Activated CD4-positive, CD25-positive, alpha-beta regulatory T cell treated with anti-CD3 and anti-CD28 coated beads, Interleukin-2, amount 50 U/mL, for 72 hours (primary cell): ENCODE measurements around the gene MYH10.

ENCODE experiments used
- DNase-seq: peaks from one replicate; pipeline ENCODE4 v3.0.0; 2021

Gene MYH10

GRCh38 chr17:8469964-8470363, 160.6 kb downstream of the MYH10 start:
- DNase-seq: no peak

GRCh38 chr17:8468980-8469379, 161.5 kb downstream of the MYH10 start:
- DNase-seq: no peak

- DNase-seq: no peak
These were observed 162.4 kb downstream of the MYH10 start for GRCh38 chr17:8468127-8468526.

GRCh38 chr17:8467527-8467926, 163.0 kb downstream of the MYH10 start:
- no peak for DNase-seq

- DNase-seq: no peak
These were observed 163.7 kb downstream of the MYH10 start for GRCh38 chr17:8466873-8467272.

- no peak for DNase-seq
These were observed 164.1 kb downstream of the MYH10 start for GRCh38 chr17:8466456-8466855.

GRCh38 chr17:8465759-8466158, 164.8 kb downstream of the MYH10 start:
- DNase-seq: no peak

- DNase-seq: no peak
These were observed 165.2 kb downstream of the MYH10 start for GRCh38 chr17:8465356-8465755.

- DNase-seq: no peak
These were observed 165.6 kb downstream of the MYH10 start for GRCh38 chr17:8464941-8465340.

- DNase-seq: no peak
These were observed 167.4 kb downstream of the MYH10 start for GRCh38 chr17:8463099-8463498.

GRCh38 chr17:8462564-8462963, 168.0 kb downstream of the MYH10 start:
- DNase-seq: no peak

GRCh38 chr17:8459831-8460230, 170.7 kb downstream of the MYH10 start:
- no peak for DNase-seq

- DNase-seq: no peak
These were observed 171.4 kb downstream of the MYH10 start for GRCh38 chr17:8459107-8459506.

- no peak for DNase-seq
These were observed 172.4 kb downstream of the MYH10 start for GRCh38 chr17:8458128-8458527.

GRCh38 chr17:8455665-8456209, 174.8 kb downstream of the MYH10 start:
- DNase-seq: no peak

- DNase-seq: no peak
These were observed 177.2 kb downstream of the MYH10 start for GRCh38 chr17:8453326-8453725.

- DNase-seq: no peak
These were observed 178.5 kb downstream of the MYH10 start for GRCh38 chr17:8451933-8452614.

- DNase-seq: no peak
These were observed 182.2 kb downstream of the MYH10 start for GRCh38 chr17:8448310-8448709.

GRCh38 chr17:8447799-8448198, 182.7 kb downstream of the MYH10 start:
- no peak for DNase-seq

GRCh38 chr17:8445536-8445935, 185.0 kb downstream of the MYH10 start:
- no peak for DNase-seq

- no peak for DNase-seq
These were observed 186.0 kb downstream of the MYH10 start for GRCh38 chr17:8444494-8444893.

- DNase-seq: no peak
These were observed 186.8 kb downstream of the MYH10 start for GRCh38 chr17:8443756-8444155.

- no peak for DNase-seq
These were observed 188.2 kb downstream of the MYH10 start for GRCh38 chr17:8442310-8442709.

- no peak for DNase-seq
These were observed 188.8 kb downstream of the MYH10 start for GRCh38 chr17:8441690-8442089.

GRCh38 chr17:8439681-8440080, 190.8 kb downstream of the MYH10 start:
- DNase-seq: no peak
